Measurements from ENCODE around the gene BRWD1. TPM values are rescaled to one million over a fixed set of nuclear protein-coding genes. Genes with fewer than 3 reads are reported as not detected.

Gene BRWD1
- polyA plus RNA-seq, 1 donor (not counting 4 experiments of a cell fraction or from before 2014, with no cell fraction given): 15.1 TPM

DNA sequence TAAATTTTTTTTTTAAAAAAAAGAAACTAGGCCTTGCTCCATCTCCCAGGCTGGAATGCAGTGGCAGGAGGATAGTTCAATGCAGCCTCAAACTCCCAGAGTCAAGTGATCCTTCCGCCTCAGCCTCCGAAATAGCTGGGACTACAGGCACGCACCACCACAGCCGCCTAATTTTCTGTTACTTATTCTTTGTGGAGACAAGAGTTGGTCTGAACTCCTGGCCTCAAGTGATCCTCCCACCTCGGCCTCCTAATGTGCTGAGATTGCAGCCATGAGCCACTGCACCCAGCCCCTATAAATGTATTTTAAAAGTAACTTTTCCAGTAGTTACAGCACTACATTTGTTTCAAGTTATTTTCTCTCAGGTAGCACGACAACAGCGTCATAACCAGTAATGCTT lies 2.3 kb downstream of the BRWD1 start:
- Histone ChIP-seq H4K20me1 (ENCODE audit: control insufficient read depth, extremely low read depth, insufficient read depth, low read length) (no peaks in the 10 kb centered on the region), H3K4me2 (ENCODE audit: control insufficient read depth, extremely low read depth, insufficient read depth, low read depth, low read length) (no peak overlapping the region), H3K9me3 (ENCODE audit: control insufficient read depth, low read depth, low read length) (no peaks in the 10 kb centered on the region), H3K27ac (ENCODE audit: control insufficient read depth, insufficient read depth, low read length) (no peak overlapping the region), H2AFZ (ENCODE audit: control insufficient read depth, low read length) (no peak overlapping the region), H3K27me3 (ENCODE audit: control insufficient read depth, extremely low read depth, insufficient read depth, low read length) (no peaks in the 10 kb centered on the region), H3K4me1 (ENCODE audit: control insufficient read depth, extremely low read depth, insufficient read depth, low read length) (peaks cover 22% of the 10 kb centered on the region), H3K36me3 (ENCODE audit: control insufficient read depth in 2 of 2, extremely low read depth in 1 of 2, insufficient read depth in 2 of 2, low read length in 2 of 2) (peaks cover 0 to 2% of the 10 kb centered on the region in 2 experiments), H3K9me1 (ENCODE audit: control insufficient read depth, extremely low read depth, insufficient read depth, low read length) (no peaks in the 10 kb centered on the region), H3K4me3 (ENCODE audit: control insufficient read depth in 2 of 3, extremely low read depth in 1 of 3, insufficient read depth in 2 of 3, low read depth in 1 of 3, low read length in 3 of 3) (no peak overlapping the region), H3K79me2 (ENCODE audit: control insufficient read depth, insufficient read depth, low read length) (peaks cover 38% of the 10 kb centered on the region), H3K9ac (ENCODE audit: control insufficient read depth, extremely low read depth, insufficient read depth, low read length) (no peak overlapping the region)
- dilution Hi-C loops (cut with MboI; ENCODE audit: extremely low pct_ligation_motif_present, low sequenced_read_pairs): no loop called here
- FAIRE-seq (no peak), DNase-seq (ENCODE audit: low read depth, low spot score) (no peak)
- TF ChIP-seq EZH2 (IDR thresholded peaks at IDR 0.05; ENCODE audit: low read length): no peak
- TF ChIP-seq, protein P1, sequence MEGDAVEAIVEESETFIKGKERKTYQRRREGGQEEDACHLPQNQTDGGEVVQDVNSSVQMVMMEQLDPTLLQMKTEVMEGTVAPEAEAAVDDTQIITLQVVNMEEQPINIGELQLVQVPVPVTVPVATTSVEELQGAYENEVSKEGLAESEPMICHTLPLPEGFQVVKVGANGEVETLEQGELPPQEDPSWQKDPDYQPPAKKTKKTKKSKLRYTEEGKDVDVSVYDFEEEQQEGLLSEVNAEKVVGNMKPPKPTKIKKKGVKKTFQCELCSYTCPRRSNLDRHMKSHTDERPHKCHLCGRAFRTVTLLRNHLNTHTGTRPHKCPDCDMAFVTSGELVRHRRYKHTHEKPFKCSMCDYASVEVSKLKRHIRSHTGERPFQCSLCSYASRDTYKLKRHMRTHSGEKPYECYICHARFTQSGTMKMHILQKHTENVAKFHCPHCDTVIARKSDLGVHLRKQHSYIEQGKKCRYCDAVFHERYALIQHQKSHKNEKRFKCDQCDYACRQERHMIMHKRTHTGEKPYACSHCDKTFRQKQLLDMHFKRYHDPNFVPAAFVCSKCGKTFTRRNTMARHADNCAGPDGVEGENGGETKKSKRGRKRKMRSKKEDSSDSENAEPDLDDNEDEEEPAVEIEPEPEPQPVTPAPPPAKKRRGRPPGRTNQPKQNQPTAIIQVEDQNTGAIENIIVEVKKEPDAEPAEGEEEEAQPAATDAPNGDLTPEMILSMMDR (optimal IDR thresholded peaks at IDR 0.05 in 1 of 3, IDR thresholded peaks at IDR 0.05 in 1 of 3, conservative IDR thresholded peaks at IDR 0.05 in 1 of 3; ENCODE audit: extremely low read depth in 1 of 3, insufficient read depth in 2 of 3, low read length in 3 of 3): no peak

DNA sequence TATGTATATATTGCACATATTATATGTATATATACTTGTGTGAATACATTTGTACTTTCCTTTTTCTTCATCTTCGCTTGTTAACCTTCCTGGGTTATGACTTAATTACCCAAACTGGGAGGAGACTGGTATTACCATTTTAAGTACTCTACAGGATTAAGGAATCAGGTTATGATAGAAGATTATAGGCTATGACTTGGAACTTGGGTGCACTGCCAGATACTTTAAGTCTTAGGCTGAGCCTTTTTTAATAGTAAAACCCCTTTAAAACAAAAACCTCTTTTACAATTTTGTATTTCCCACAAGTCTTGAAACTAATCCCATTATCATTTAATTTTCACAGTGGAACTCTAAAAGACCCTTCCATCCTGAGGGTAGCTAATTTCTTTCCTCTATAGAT lies 6.0 kb downstream of the BRWD1 start:
- Histone ChIP-seq H3K9me1 (ENCODE audit: control insufficient read depth, extremely low read depth, insufficient read depth, low read length) (no peaks in the 10 kb centered on the region), H3K36me3 (ENCODE audit: control insufficient read depth in 2 of 2, extremely low read depth in 1 of 2, insufficient read depth in 2 of 2, low read length in 2 of 2) (peaks cover 0 to 2% of the 10 kb centered on the region in 2 experiments), H3K4me3 (ENCODE audit: control insufficient read depth in 2 of 3, extremely low read depth in 1 of 3, insufficient read depth in 2 of 3, low read depth in 1 of 3, low read length in 3 of 3) (no peak overlapping the region), H3K4me2 (ENCODE audit: control insufficient read depth, extremely low read depth, insufficient read depth, low read depth, low read length) (no peak overlapping the region), H3K9ac (ENCODE audit: control insufficient read depth, extremely low read depth, insufficient read depth, low read length) (no peak overlapping the region), H3K27ac (ENCODE audit: control insufficient read depth, insufficient read depth, low read length) (no peak overlapping the region), H4K20me1 (ENCODE audit: control insufficient read depth, extremely low read depth, insufficient read depth, low read length) (no peaks in the 10 kb centered on the region), H3K27me3 (ENCODE audit: control insufficient read depth, extremely low read depth, insufficient read depth, low read length) (no peaks in the 10 kb centered on the region), H2AFZ (ENCODE audit: control insufficient read depth, low read length) (no peak overlapping the region), H3K9me3 (ENCODE audit: control insufficient read depth, low read depth, low read length) (no peaks in the 10 kb centered on the region), H3K79me2 (ENCODE audit: control insufficient read depth, insufficient read depth, low read length) (peaks cover 44% of the 10 kb centered on the region), H3K4me1 (ENCODE audit: control insufficient read depth, extremely low read depth, insufficient read depth, low read length) (peaks cover 6% of the 10 kb centered on the region)
- no peak for TF ChIP-seq EZH2 (IDR thresholded peaks at IDR 0.05; ENCODE audit: low read length)
- TF ChIP-seq, protein P1 (optimal IDR thresholded peaks at IDR 0.05 in 1 of 3, IDR thresholded peaks at IDR 0.05 in 1 of 3, conservative IDR thresholded peaks at IDR 0.05 in 1 of 3; ENCODE audit: extremely low read depth in 1 of 3, insufficient read depth in 2 of 3, low read length in 3 of 3): no peak
- dilution Hi-C loops (cut with MboI; ENCODE audit: extremely low pct_ligation_motif_present, low sequenced_read_pairs): no loop called here
- DNase-seq (ENCODE audit: low read depth, low spot score) (no peak), FAIRE-seq (no peak)

Measured in keratinocyte (primary cell).